GM12864 (cell line): ENCODE measurements around the gene ANKS1A.

Source experiments
- DNase-seq: peaks from one replicate; pipeline ENCODE4 v3.0.0-alpha.2; 2011; ENCODE audit warnings: low read depth
- H3K4me3 ChIP-seq: 2 replicates; pipeline ENCODE4 v1.5.1; 2011; ENCODE audit warnings: mild to moderate bottlenecking, low read depth, low read length, control low read depth
- TF ChIP-seq, protein P1 (sequence below): IDR thresholded peaks from 2 replicates; pipeline ENCODE4 v1.5.1; 2011; ENCODE audit warnings: low read depth, mild to moderate bottlenecking, moderate library complexity, low read length, control low read depth, inconsistent platforms; ENCODE audit errors: missing control alignments

ANKS1A gene

GRCh38 chr6:35064757-35065440 is 175.8 kb downstream of the ANKS1A start:
- H3K4me3 ChIP-seq = no peak overlapping the region
- DNase-seq = no peak
- TF ChIP-seq, protein P1, sequence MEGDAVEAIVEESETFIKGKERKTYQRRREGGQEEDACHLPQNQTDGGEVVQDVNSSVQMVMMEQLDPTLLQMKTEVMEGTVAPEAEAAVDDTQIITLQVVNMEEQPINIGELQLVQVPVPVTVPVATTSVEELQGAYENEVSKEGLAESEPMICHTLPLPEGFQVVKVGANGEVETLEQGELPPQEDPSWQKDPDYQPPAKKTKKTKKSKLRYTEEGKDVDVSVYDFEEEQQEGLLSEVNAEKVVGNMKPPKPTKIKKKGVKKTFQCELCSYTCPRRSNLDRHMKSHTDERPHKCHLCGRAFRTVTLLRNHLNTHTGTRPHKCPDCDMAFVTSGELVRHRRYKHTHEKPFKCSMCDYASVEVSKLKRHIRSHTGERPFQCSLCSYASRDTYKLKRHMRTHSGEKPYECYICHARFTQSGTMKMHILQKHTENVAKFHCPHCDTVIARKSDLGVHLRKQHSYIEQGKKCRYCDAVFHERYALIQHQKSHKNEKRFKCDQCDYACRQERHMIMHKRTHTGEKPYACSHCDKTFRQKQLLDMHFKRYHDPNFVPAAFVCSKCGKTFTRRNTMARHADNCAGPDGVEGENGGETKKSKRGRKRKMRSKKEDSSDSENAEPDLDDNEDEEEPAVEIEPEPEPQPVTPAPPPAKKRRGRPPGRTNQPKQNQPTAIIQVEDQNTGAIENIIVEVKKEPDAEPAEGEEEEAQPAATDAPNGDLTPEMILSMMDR = no peak

- TF ChIP-seq, protein P1 = no peak
- H3K4me3 ChIP-seq = no peak overlapping the region
- DNase-seq = no peak
These were observed 176.4 kb downstream of the ANKS1A start for GRCh38 chr6:35065441-35065800.

DNA sequence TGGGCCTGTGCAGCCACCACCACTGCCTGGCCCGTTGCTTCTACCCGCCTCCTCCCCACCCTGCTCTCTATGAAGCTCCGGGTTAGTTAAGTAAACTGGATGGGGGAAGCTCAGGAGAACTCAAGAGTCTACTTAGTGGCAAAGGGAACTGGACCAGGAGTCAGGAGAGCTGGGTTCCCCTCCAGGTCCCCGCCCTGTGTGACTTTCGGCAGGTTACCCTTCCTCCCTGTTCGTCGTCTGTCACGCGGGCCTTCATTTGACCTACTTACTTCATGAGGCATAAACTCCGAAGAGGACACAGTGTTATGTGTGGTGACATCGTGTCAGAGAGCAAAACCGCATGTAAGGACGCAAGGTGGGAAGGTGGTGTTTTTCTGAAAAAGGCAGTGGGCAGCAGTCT is 176.8 kb downstream of the ANKS1A start:
- DNase-seq = no peak
- TF ChIP-seq, protein P1 = no peak
- no peak overlapping the region for H3K4me3 ChIP-seq

- DNase-seq = no peak
- no peak overlapping the region for H3K4me3 ChIP-seq
- TF ChIP-seq, protein P1 = no peak
These were observed 178.2 kb downstream of the ANKS1A start for GRCh38 chr6:35067234-35067633.

GRCh38 chr6:35068206-35068605 is 179.2 kb downstream of the ANKS1A start:
- no peak overlapping the region for H3K4me3 ChIP-seq
- TF ChIP-seq, protein P1 = no peak
- no peak for DNase-seq

DNA sequence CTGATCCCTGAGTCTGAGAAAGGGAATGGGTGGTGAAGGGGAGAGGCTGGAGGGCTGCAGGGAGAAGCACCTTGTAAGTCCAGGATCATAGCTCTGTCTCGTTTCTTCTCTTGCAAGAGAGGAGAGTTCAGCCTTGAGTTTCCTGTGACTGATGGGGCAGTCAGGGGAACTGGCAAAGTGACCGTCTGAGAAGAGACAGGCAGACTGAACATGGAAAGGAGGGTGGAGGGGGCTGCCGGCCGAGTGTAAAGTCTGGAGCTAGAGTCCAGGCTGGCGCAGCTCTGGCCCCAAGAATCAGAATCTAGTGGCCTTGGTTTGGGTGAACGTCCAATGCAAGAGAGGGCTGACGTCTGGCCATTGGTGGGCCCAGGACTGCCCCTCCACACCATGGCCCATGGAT is 179.6 kb downstream of the ANKS1A start:
- DNase-seq = no peak
- TF ChIP-seq, protein P1 = no peak
- no peak overlapping the region for H3K4me3 ChIP-seq

DNA sequence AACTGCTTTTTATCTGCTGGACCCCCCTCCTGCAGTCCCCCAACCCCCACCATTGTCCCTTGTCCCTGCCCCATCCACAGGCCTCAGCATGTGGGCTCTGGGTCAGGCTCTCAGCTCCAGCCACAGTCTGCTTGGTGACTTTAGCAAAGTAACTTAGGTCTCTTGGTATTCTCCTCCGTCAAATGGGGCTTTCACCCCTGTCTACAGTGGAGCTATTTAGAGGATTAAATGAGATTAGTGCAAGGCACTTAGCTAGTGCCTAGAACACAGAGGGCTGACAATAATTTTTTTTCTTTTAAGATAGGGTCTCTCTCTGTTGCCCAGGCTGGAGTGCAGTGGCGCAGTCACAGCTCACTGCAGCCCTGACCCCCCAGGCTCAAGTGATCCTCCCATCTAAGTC is 180.2 kb downstream of the ANKS1A start:
- no peak overlapping the region for H3K4me3 ChIP-seq
- TF ChIP-seq, protein P1 = no peak
- no peak for DNase-seq
